HG03135 (cell line): ENCODE results near the gene RNPEP.
"Not testable (repeated sequence)": the region's sequence is repeated elsewhere in the genome, so short reads cannot be mapped to it uniquely, and the experiment has no call there.

ENCODE experiments used
- ATAC-seq: cut with Tn5 transposase; IDR thresholded peaks from one replicate; pipeline ENCODE4 v1.9.1; 2021; ENCODE audit warnings: mild to moderate bottlenecking, moderate library complexity; ENCODE audit not compliant: unreplicated experiment

The RNPEP gene

GRCh38 chr1:201955729-201956143 is 26.7 kb upstream of the RNPEP start:
- ATAC-seq, result no peak

- no peak for ATAC-seq
These were observed 24.1 kb upstream of the RNPEP start for GRCh38 chr1:201958348-201958747.

- ATAC-seq, result not testable (repeated sequence)
These were observed 20.1 kb upstream of the RNPEP start for GRCh38 chr1:201962382-201962781.

GRCh38 chr1:201964261-201964660 is 18.2 kb upstream of the RNPEP start:
- ATAC-seq, result no peak

- ATAC-seq, result no peak
These were observed 16.3 kb upstream of the RNPEP start for GRCh38 chr1:201966171-201966570.

- no peak for ATAC-seq
These were observed 14.1 kb upstream of the RNPEP start for GRCh38 chr1:201968202-201968925.

- no peak for ATAC-seq
These were observed 11.9 kb upstream of the RNPEP start for GRCh38 chr1:201970334-201971159.

GRCh38 chr1:201982082-201982622 is 296 bp upstream of the RNPEP start:
- peak; percentile 69 for ATAC-seq

- no peak for ATAC-seq
These were observed 945 bp downstream of the RNPEP start for GRCh38 chr1:201983380-201983805.

- no peak for ATAC-seq
These were observed 2.0 kb downstream of the RNPEP start for GRCh38 chr1:201984446-201984845.

- no peak for ATAC-seq
These were observed 2.9 kb downstream of the RNPEP start for GRCh38 chr1:201985355-201985754.

- no peak for ATAC-seq
These were observed 6.2 kb downstream of the RNPEP start for GRCh38 chr1:201988601-201989000.

- no peak for ATAC-seq
These were observed 7.1 kb downstream of the RNPEP start for GRCh38 chr1:201989354-201990128.

GRCh38 chr1:201990427-201990826 is 8.0 kb downstream of the RNPEP start:
- ATAC-seq, result no peak

- ATAC-seq, result no peak
These were observed 17.3 kb downstream of the RNPEP start for GRCh38 chr1:201999625-202000238.

- ATAC-seq, result no peak
These were observed 20.1 kb downstream of the RNPEP start for GRCh38 chr1:202002507-202002906.

GRCh38 chr1:202004711-202005110 is 22.3 kb downstream of the RNPEP start:
- no peak for ATAC-seq

- no peak for ATAC-seq
These were observed 23.5 kb downstream of the RNPEP start for GRCh38 chr1:202005958-202006357.

GRCh38 chr1:202007304-202007703 is 24.9 kb downstream of the RNPEP start:
- no peak for ATAC-seq

- no peak for ATAC-seq
These were observed 25.5 kb downstream of the RNPEP start for GRCh38 chr1:202007805-202008489.
